ENCODE measurements around the gene USP43.
"Not testable (repeated sequence)": the region's sequence is repeated elsewhere in the genome, so short reads cannot be mapped to it uniquely, and the experiment has no call there.

USP43 gene

GRCh38 chr17:9658593-9659211, 13.4 kb downstream of the USP43 start:
- no peak for DNase-seq (ENCODE audit: low read depth, low spot score)
- no peaks in the 10 kb centered on the region for H3K9me3 ChIP-seq (ENCODE audit: control insufficient read depth, insufficient read depth, low read length)
- no peak overlapping the region for H3K27ac ChIP-seq (ENCODE audit: low read length)
- WGBS (ENCODE audit: insufficient coverage, insufficient read length) = no CpG with 5 or more reads among the region's 4 CpGs
- no peak overlapping the region for H3K4me3 ChIP-seq (ENCODE audit: low read length)
- H3K27me3 ChIP-seq (ENCODE audit: control insufficient read depth, insufficient read depth, low read length) = no peaks in the 10 kb centered on the region
- no peaks in the 10 kb centered on the region for H3K4me1 ChIP-seq (ENCODE audit: control insufficient read depth, insufficient read depth, low read length)
- no peaks in the 10 kb centered on the region for H3K36me3 ChIP-seq (ENCODE audit: control insufficient read depth, insufficient read depth, low read length)

GRCh38 chr17:9661027-9661426, 15.7 kb downstream of the USP43 start:
- WGBS (ENCODE audit: insufficient coverage, insufficient read length) = no CpG with 5 or more reads among the region's 2 CpGs
- no peak for DNase-seq (ENCODE audit: low read depth, low spot score)
- H3K4me3 ChIP-seq (ENCODE audit: low read length) = no peak overlapping the region

GRCh38 chr17:9663511-9663910, 18.2 kb downstream of the USP43 start:
- no CpG with 5 or more reads among the region's 11 CpGs for WGBS (ENCODE audit: insufficient coverage, insufficient read length)
- H3K36me3 ChIP-seq (ENCODE audit: control insufficient read depth, insufficient read depth, low read length); H3K27ac ChIP-seq (ENCODE audit: low read length); H3K4me1 ChIP-seq (ENCODE audit: control insufficient read depth, insufficient read depth, low read length); DNase-seq (ENCODE audit: low read depth, low spot score); H3K4me3 ChIP-seq (ENCODE audit: low read length); H3K27me3 ChIP-seq (ENCODE audit: control insufficient read depth, insufficient read depth, low read length); H3K9me3 ChIP-seq (ENCODE audit: control insufficient read depth, insufficient read depth, low read length): not testable (repeated sequence)

More at GRCh38 chr17:9661027-9661426, 15.7 kb downstream of the USP43 start:
- H3K27me3 ChIP-seq (ENCODE audit: control insufficient read depth, insufficient read depth, low read length) = no peaks in the 10 kb centered on the region
- no peaks in the 10 kb centered on the region for H3K36me3 ChIP-seq (ENCODE audit: control insufficient read depth, insufficient read depth, low read length)
- no peak overlapping the region for H3K27ac ChIP-seq (ENCODE audit: low read length)
- no peaks in the 10 kb centered on the region for H3K9me3 ChIP-seq (ENCODE audit: control insufficient read depth, insufficient read depth, low read length)
- H3K4me1 ChIP-seq (ENCODE audit: control insufficient read depth, insufficient read depth, low read length) = no peaks in the 10 kb centered on the region

- WGBS (ENCODE audit: insufficient coverage, insufficient read length) = no CpG with 5 or more reads among the region's 5 CpGs
- H3K27ac ChIP-seq (ENCODE audit: low read length) = no peak overlapping the region
Observed at GRCh38 chr17:9666461-9667050, 21.2 kb downstream of the USP43 start.

GRCh38 chr17:9668517-9668916, 23.2 kb downstream of the USP43 start:
- no peaks in the 10 kb centered on the region for H3K4me1 ChIP-seq (ENCODE audit: control insufficient read depth, insufficient read depth, low read length)
- DNase-seq (ENCODE audit: low read depth, low spot score) = no peak
- no CpG with 5 or more reads among the region's 6 CpGs for WGBS (ENCODE audit: insufficient coverage, insufficient read length)
- no peaks in the 10 kb centered on the region for H3K9me3 ChIP-seq (ENCODE audit: control insufficient read depth, insufficient read depth, low read length)
- no peak overlapping the region for H3K4me3 ChIP-seq (ENCODE audit: low read length)
- H3K36me3 ChIP-seq (ENCODE audit: control insufficient read depth, insufficient read depth, low read length) = no peaks in the 10 kb centered on the region
- no peaks in the 10 kb centered on the region; the same call in 1 of the 2 replicates for H3K27me3 ChIP-seq (ENCODE audit: control insufficient read depth, insufficient read depth, low read length)
- H3K27ac ChIP-seq (ENCODE audit: low read length) = no peak overlapping the region

More at GRCh38 chr17:9666461-9667050, 21.2 kb downstream of the USP43 start:
- Histone ChIP-seq H3K9me3 (ENCODE audit: control insufficient read depth, insufficient read depth, low read length) (no peaks in the 10 kb centered on the region), H3K4me1 (ENCODE audit: control insufficient read depth, insufficient read depth, low read length) (no peaks in the 10 kb centered on the region), H3K27me3 (ENCODE audit: control insufficient read depth, insufficient read depth, low read length) (no peaks in the 10 kb centered on the region), H3K36me3 (ENCODE audit: control insufficient read depth, insufficient read depth, low read length) (no peaks in the 10 kb centered on the region), H3K4me3 (ENCODE audit: low read length) (no peak overlapping the region)
- DNase-seq (ENCODE audit: low read depth, low spot score) = no peak

- no peaks in the 10 kb centered on the region; the same call in 1 of the 2 replicates for H3K27me3 ChIP-seq (ENCODE audit: control insufficient read depth, insufficient read depth, low read length)
- H3K9me3 ChIP-seq (ENCODE audit: control insufficient read depth, insufficient read depth, low read length) = no peaks in the 10 kb centered on the region
- no peak overlapping the region for H3K27ac ChIP-seq (ENCODE audit: low read length)
- no peak overlapping the region for H3K4me3 ChIP-seq (ENCODE audit: low read length)
- no peaks in the 10 kb centered on the region for H3K4me1 ChIP-seq (ENCODE audit: control insufficient read depth, insufficient read depth, low read length)
- no peaks in the 10 kb centered on the region for H3K36me3 ChIP-seq (ENCODE audit: control insufficient read depth, insufficient read depth, low read length)
- WGBS (ENCODE audit: insufficient coverage, insufficient read length) = no CpG with 5 or more reads among the region's 6 CpGs
- no peak for DNase-seq (ENCODE audit: low read depth, low spot score)
Observed at GRCh38 chr17:9669551-9670008, 24.3 kb downstream of the USP43 start.

GRCh38 chr17:9670596-9670995, 25.3 kb downstream of the USP43 start:
- no peak for DNase-seq (ENCODE audit: low read depth, low spot score)
- H3K36me3 ChIP-seq (ENCODE audit: control insufficient read depth, insufficient read depth, low read length) = no peaks in the 10 kb centered on the region
- no peaks in the 10 kb centered on the region for H3K4me1 ChIP-seq (ENCODE audit: control insufficient read depth, insufficient read depth, low read length)
- H3K9me3 ChIP-seq (ENCODE audit: control insufficient read depth, insufficient read depth, low read length) = no peaks in the 10 kb centered on the region
- no CpG with 5 or more reads among the region's 8 CpGs for WGBS (ENCODE audit: insufficient coverage, insufficient read length)
- H3K4me3 ChIP-seq (ENCODE audit: low read length) = no peak overlapping the region
- no peaks in the 10 kb centered on the region; the same call in 1 of the 2 replicates for H3K27me3 ChIP-seq (ENCODE audit: control insufficient read depth, insufficient read depth, low read length)
- no peak overlapping the region for H3K27ac ChIP-seq (ENCODE audit: low read length)

GRCh38 chr17:9671559-9671958, 26.2 kb downstream of the USP43 start:
- no peaks in the 10 kb centered on the region; the same call in 1 of the 2 replicates for H3K27me3 ChIP-seq (ENCODE audit: control insufficient read depth, insufficient read depth, low read length)
- H3K4me1 ChIP-seq (ENCODE audit: control insufficient read depth, insufficient read depth, low read length) = no peaks in the 10 kb centered on the region
- DNase-seq (ENCODE audit: low read depth, low spot score) = no peak

GRCh38 chr17:9672266-9672665, 26.9 kb downstream of the USP43 start:
- no CpG with 5 or more reads among the region's 8 CpGs for WGBS (ENCODE audit: insufficient coverage, insufficient read length)
- no peaks in the 10 kb centered on the region; the same call in 1 of the 2 replicates for H3K36me3 ChIP-seq (ENCODE audit: control insufficient read depth, insufficient read depth, low read length)
- no peak overlapping the region for H3K4me3 ChIP-seq (ENCODE audit: low read length)
- no peaks in the 10 kb centered on the region; the same call in 1 of the 2 replicates for H3K27me3 ChIP-seq (ENCODE audit: control insufficient read depth, insufficient read depth, low read length)
- H3K4me1 ChIP-seq (ENCODE audit: control insufficient read depth, insufficient read depth, low read length) = no peaks in the 10 kb centered on the region
- H3K9me3 ChIP-seq (ENCODE audit: control insufficient read depth, insufficient read depth, low read length) = no peaks in the 10 kb centered on the region
- H3K27ac ChIP-seq (ENCODE audit: low read length) = no peak overlapping the region
- DNase-seq (ENCODE audit: low read depth, low spot score) = no peak

More at GRCh38 chr17:9671559-9671958, 26.2 kb downstream of the USP43 start:
- H3K36me3 ChIP-seq (ENCODE audit: control insufficient read depth, insufficient read depth, low read length) = no peaks in the 10 kb centered on the region
- no peak overlapping the region for H3K4me3 ChIP-seq (ENCODE audit: low read length)
- WGBS (ENCODE audit: insufficient coverage, insufficient read length) = no CpG with 5 or more reads among the region's 4 CpGs
- H3K9me3 ChIP-seq (ENCODE audit: control insufficient read depth, insufficient read depth, low read length) = no peaks in the 10 kb centered on the region
- no peak overlapping the region for H3K27ac ChIP-seq (ENCODE audit: low read length)

GRCh38 chr17:9672691-9673090, 27.4 kb downstream of the USP43 start:
- WGBS (ENCODE audit: insufficient coverage, insufficient read length) = no CpG with 5 or more reads among the region's 6 CpGs
- H3K4me1 ChIP-seq (ENCODE audit: control insufficient read depth, insufficient read depth, low read length) = no peaks in the 10 kb centered on the region
- H3K36me3 ChIP-seq (ENCODE audit: control insufficient read depth, insufficient read depth, low read length) = no peaks in the 10 kb centered on the region; the same call in 1 of the 2 replicates
- no peaks in the 10 kb centered on the region; the same call in 1 of the 2 replicates for H3K27me3 ChIP-seq (ENCODE audit: control insufficient read depth, insufficient read depth, low read length)
- H3K27ac ChIP-seq (ENCODE audit: low read length) = no peak overlapping the region
- DNase-seq (ENCODE audit: low read depth, low spot score) = no peak
- H3K4me3 ChIP-seq (ENCODE audit: low read length) = no peak overlapping the region
- no peaks in the 10 kb centered on the region for H3K9me3 ChIP-seq (ENCODE audit: control insufficient read depth, insufficient read depth, low read length)
